Neural cell (in vitro differentiated cells): Measurements from ENCODE around the gene SDK1. TPM values are rescaled to one million over a fixed set of nuclear protein-coding genes. Genes with fewer than 3 reads are reported as not detected.

ENCODE experiments used
- H2AFZ ChIP-seq: fragments of 200-600, 300-800 bp; sonication (generic), shearing (Covaris generic); 2 replicates; pipeline ENCODE4 v1.6.0; 2014; ENCODE audit warnings: low read depth, mild to moderate bottlenecking, antibody characterized with exemption, low read length, moderate library complexity
- H3F3A ChIP-seq: fragments of 200-600 bp; shearing (Covaris generic); 2 replicates; pipeline ENCODE4 v1.6.1; 2016; ENCODE audit warnings: mild to moderate bottlenecking, moderate library complexity, mixed read lengths, antibody characterized with exemption, low read length; ENCODE audit not compliant: insufficient read depth, poor library complexity, severe bottlenecking
- H3K27ac ChIP-seq: fragments of 200-600, 300-800 bp; sonication (generic), shearing (Covaris generic); 2 replicates; pipeline ENCODE4 v1.5.1; 2014; ENCODE audit warnings: mild to moderate bottlenecking, low read length, moderate library complexity
- H3K27me3 ChIP-seq: fragments of 300-800, 200-600 bp; sonication (generic), shearing (Covaris generic); 2 replicates; pipeline ENCODE4 v1.6.0; 2014; ENCODE audit warnings: mild to moderate bottlenecking, low read depth, low read length, moderate library complexity; ENCODE audit not compliant: insufficient read depth
- H3K36me3 ChIP-seq: fragments of 300-800, 200-600 bp; sonication (generic), shearing (Covaris generic); 2 replicates; pipeline ENCODE4 v1.5.1; 2014; ENCODE audit warnings: mild to moderate bottlenecking, antibody characterized with exemption, low read length, moderate library complexity; ENCODE audit not compliant: insufficient read depth
- H3K4me2 ChIP-seq: fragments of 300-800, 200-600 bp; sonication (generic), shearing (Covaris generic); 2 replicates; pipeline ENCODE4 v1.6.0; 2014; ENCODE audit warnings: mild to moderate bottlenecking, low read length
- H3K4me3 ChIP-seq: fragments of 300-800, 200-600 bp; sonication (generic), shearing (Covaris generic); 2 replicates; pipeline ENCODE4 v1.5.1; 2014; ENCODE audit warnings: mild to moderate bottlenecking, low read length, moderate library complexity
- H3K79me2 ChIP-seq: fragments of 200-600 bp; shearing (Covaris generic); replicated peaks from 2 replicates; pipeline ENCODE4 v1.6.0; 2014; ENCODE audit warnings: mild to moderate bottlenecking, low read length, moderate library complexity; ENCODE audit not compliant: insufficient read depth
- H3K9ac ChIP-seq: fragments of 300-800, 200-600 bp; sonication (generic), shearing (Covaris generic); 2 replicates; pipeline ENCODE4 v1.6.1; 2016; ENCODE audit warnings: mild to moderate bottlenecking, low read length, mixed read lengths
- H3K9me2 ChIP-seq: fragments of 200-600 bp; shearing (Covaris generic); 2 replicates; pipeline ENCODE4 v1.6.1; 2016; ENCODE audit warnings: mild to moderate bottlenecking, low read length, mixed read lengths; ENCODE audit not compliant: insufficient read depth
- H3K9me3 ChIP-seq: fragments of 200-600, 300-800 bp; sonication (generic), shearing (Covaris generic); 2 replicates; pipeline ENCODE4 v1.6.1; 2016; ENCODE audit warnings: mild to moderate bottlenecking, mixed run types, low read length, moderate library complexity, mixed read lengths
- H4K20me1 ChIP-seq: fragments of 200-600 bp; shearing (Covaris generic); 2 replicates; pipeline ENCODE4 v1.6.1; 2016; ENCODE audit warnings: mild to moderate bottlenecking, mixed run types; ENCODE audit not compliant: insufficient read depth
- EP300 ChIP-seq: fragments of 450-650 bp; conservative IDR thresholded peaks from 2 replicates; pipeline ENCODE4 v1.6.1; 2014; ENCODE audit warnings: antibody characterized with exemption, mild to moderate bottlenecking, moderate library complexity; ENCODE audit not compliant: poor library complexity, severe bottlenecking
- EZH2 ChIP-seq: fragments of 200-600, 300-800 bp; shearing (Covaris generic), sonication (generic); IDR thresholded peaks from 2 replicates; pipeline ENCODE4 v1.6.1; 2014; ENCODE audit warnings: antibody characterized with exemption, low read length, borderline replicate concordance, mild to moderate bottlenecking; ENCODE audit not compliant: insufficient read depth, poor library complexity, severe bottlenecking
- MXI1 ChIP-seq: fragments of 450-650 bp; conservative IDR thresholded peaks from 2 replicates; pipeline ENCODE4 v1.6.1; 2014; ENCODE audit warnings: antibody characterized with exemption, mild to moderate bottlenecking; ENCODE audit not compliant: poor library complexity, severe bottlenecking
- POLR2AphosphoS5 ChIP-seq: IDR thresholded peaks from 2 replicates; pipeline ENCODE4 v1.6.1; 2012
- RAD21 ChIP-seq: fragments of 450-650 bp; conservative IDR thresholded peaks from 2 replicates; pipeline ENCODE4 v1.6.1; 2014; ENCODE audit warnings: antibody characterized with exemption, mild to moderate bottlenecking, moderate library complexity
- SMC3 ChIP-seq: fragments of 450-650 bp; conservative IDR thresholded peaks from 2 replicates; pipeline ENCODE4 v1.6.1; 2014; ENCODE audit warnings: antibody characterized with exemption, mild to moderate bottlenecking, moderate library complexity; ENCODE audit not compliant: poor library complexity
- TAF1 ChIP-seq: IDR thresholded peaks from 2 replicates; pipeline ENCODE4 v1.6.1; 2012; ENCODE audit warnings: low read depth
- polyA plus RNA-seq: library from polyadenylated mRNA; depleted of rRNA; stranded (reverse); fragments of >200 nt; gene quantifications from 2 replicates; pipeline ENCODE4 v1.2.3, GENCODE V29; 2014
- TF ChIP-seq, protein P1 (sequence below): fragments of 450-650 bp; IDR thresholded peaks from 2 replicates; pipeline ENCODE4 v1.5.1; 2014; ENCODE audit warnings: antibody characterized with exemption, mild to moderate bottlenecking, moderate library complexity; ENCODE audit not compliant: poor library complexity, severe bottlenecking
- TF ChIP-seq, protein P2 (sequence below): IDR thresholded peaks from 2 replicates; pipeline ENCODE4 v1.6.1; 2012; ENCODE audit warnings: borderline replicate concordance

Gene SDK1
- polyA plus RNA-seq, 1 donor from 2014 or later, result 2.7 TPM

DNA sequence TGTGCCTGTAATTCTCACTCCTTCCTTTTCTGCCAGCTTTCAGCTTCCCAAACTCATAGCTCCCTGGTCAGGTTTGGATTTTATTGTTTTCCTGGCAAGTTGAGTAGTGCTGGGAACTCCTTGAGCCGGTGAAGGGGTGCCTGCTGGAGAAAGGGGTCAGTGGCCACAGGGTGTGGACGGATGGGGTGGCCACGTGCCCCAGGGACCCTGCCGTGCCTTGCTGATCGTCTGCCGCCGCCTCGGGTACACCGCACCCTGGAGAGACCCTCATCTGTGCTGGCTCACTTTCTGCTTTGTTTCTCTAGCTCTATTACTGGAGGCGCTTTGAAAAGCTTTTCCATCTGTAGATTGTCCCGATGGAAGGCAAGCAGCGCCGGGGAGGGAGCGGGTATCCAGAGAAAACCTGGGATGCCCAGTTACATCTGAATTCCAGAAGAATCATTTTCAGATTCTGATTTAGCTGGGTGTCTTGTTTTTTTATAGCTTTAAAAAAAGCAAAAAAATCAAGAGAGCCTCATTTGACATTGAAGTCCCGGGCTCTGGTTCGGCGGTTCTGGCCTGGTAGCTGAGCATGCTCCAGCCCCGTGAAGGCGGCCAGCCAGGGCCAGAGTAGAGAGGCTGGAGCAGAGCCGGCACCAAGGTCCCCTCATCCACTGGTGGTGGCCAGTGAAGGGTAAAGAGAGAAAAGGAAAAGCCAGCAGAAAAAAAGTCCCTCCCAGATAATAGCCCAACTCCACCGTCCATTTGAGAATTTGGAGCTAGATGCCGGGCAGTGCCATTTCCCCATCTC lies 870.1 kb downstream of the SDK1 start:
- Histone ChIP-seq H3K27me3 (no peaks in the 10 kb centered on the region), H2AFZ (no peak overlapping the region), H3K9ac (no peak overlapping the region), H3K9me2 (no peaks in the 10 kb centered on the region), H3K4me2 (no peak overlapping the region), H3K79me2 (no peaks in the 10 kb centered on the region), H3F3A (no peaks in the 10 kb centered on the region), H3K9me3 (no peaks in the 10 kb centered on the region), H3K4me3 (no peak overlapping the region), H3K27ac (no peak overlapping the region), H3K36me3 (no peaks in the 10 kb centered on the region), H4K20me1 (no peaks in the 10 kb centered on the region)
- TF ChIP-seq MXI1 (no peak), EP300 (no peak), EZH2 (no peak), TAF1 (no peak), POLR2AphosphoS5 (no peak), SMC3 (no peak), RAD21 (no peak)
- TF ChIP-seq, protein P1, sequence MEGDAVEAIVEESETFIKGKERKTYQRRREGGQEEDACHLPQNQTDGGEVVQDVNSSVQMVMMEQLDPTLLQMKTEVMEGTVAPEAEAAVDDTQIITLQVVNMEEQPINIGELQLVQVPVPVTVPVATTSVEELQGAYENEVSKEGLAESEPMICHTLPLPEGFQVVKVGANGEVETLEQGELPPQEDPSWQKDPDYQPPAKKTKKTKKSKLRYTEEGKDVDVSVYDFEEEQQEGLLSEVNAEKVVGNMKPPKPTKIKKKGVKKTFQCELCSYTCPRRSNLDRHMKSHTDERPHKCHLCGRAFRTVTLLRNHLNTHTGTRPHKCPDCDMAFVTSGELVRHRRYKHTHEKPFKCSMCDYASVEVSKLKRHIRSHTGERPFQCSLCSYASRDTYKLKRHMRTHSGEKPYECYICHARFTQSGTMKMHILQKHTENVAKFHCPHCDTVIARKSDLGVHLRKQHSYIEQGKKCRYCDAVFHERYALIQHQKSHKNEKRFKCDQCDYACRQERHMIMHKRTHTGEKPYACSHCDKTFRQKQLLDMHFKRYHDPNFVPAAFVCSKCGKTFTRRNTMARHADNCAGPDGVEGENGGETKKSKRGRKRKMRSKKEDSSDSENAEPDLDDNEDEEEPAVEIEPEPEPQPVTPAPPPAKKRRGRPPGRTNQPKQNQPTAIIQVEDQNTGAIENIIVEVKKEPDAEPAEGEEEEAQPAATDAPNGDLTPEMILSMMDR, result no peak
- TF ChIP-seq, protein P2, sequence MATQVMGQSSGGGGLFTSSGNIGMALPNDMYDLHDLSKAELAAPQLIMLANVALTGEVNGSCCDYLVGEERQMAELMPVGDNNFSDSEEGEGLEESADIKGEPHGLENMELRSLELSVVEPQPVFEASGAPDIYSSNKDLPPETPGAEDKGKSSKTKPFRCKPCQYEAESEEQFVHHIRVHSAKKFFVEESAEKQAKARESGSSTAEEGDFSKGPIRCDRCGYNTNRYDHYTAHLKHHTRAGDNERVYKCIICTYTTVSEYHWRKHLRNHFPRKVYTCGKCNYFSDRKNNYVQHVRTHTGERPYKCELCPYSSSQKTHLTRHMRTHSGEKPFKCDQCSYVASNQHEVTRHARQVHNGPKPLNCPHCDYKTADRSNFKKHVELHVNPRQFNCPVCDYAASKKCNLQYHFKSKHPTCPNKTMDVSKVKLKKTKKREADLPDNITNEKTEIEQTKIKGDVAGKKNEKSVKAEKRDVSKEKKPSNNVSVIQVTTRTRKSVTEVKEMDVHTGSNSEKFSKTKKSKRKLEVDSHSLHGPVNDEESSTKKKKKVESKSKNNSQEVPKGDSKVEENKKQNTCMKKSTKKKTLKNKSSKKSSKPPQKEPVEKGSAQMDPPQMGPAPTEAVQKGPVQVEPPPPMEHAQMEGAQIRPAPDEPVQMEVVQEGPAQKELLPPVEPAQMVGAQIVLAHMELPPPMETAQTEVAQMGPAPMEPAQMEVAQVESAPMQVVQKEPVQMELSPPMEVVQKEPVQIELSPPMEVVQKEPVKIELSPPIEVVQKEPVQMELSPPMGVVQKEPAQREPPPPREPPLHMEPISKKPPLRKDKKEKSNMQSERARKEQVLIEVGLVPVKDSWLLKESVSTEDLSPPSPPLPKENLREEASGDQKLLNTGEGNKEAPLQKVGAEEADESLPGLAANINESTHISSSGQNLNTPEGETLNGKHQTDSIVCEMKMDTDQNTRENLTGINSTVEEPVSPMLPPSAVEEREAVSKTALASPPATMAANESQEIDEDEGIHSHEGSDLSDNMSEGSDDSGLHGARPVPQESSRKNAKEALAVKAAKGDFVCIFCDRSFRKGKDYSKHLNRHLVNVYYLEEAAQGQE, result no peak

DNA sequence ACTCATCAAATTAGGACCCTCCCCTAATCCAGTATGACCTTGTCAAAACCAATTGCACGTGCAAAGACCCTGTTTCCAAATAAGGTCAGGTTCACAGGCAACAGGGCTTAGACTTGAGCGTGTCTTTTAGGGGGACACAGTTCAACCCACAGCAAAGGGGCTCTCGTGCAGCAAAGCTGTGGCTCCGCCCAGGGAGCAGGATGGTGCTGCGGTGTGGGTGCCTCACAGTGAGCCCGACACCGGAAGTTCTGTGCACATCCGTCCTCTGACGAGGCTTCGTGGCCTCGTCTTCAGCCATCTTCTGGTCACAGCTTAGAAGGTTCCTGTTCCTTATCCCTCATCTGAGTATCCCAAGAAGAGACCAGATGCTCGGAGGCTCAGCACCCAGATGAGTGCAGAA lies 871.8 kb downstream of the SDK1 start:
- Histone ChIP-seq H3K9ac (no peak overlapping the region), H3F3A (no peaks in the 10 kb centered on the region), H3K9me2 (no peaks in the 10 kb centered on the region), H3K27me3 (no peaks in the 10 kb centered on the region), H3K4me3 (no peak overlapping the region), H3K27ac (no peak overlapping the region), H2AFZ (no peak overlapping the region), H3K9me3 (no peaks in the 10 kb centered on the region), H3K36me3 (no peaks in the 10 kb centered on the region), H3K4me2 (no peak overlapping the region), H4K20me1 (no peaks in the 10 kb centered on the region), H3K79me2 (no peaks in the 10 kb centered on the region)
- no peak for TF ChIP-seq MXI1
- no peak for TF ChIP-seq SMC3
- no peak for TF ChIP-seq EP300
- TF ChIP-seq, protein P2, result no peak
- no peak for TF ChIP-seq TAF1
- TF ChIP-seq, protein P1, result no peak
- TF ChIP-seq POLR2AphosphoS5, result no peak
- no peak for TF ChIP-seq EZH2
